Right lung (tissue), 5 donors: ENCODE measurements around the gene MAML2. TPM values are rescaled to one million over a fixed set of nuclear protein-coding genes. Genes with fewer than 3 reads are reported as not detected.
A peak's percentile ranks its signal among the peaks of the same experiment; 100 is the strongest.
"Not testable (repeated sequence)": the region's sequence is repeated elsewhere in the genome, so short reads cannot be mapped to it uniquely, and the experiment has no call there.

ENCODE experiments used
- DNase-seq, 2 donors: peaks; one replicate each; pipeline ENCODE4 v3.0.0-alpha.2; 2013
- polyA plus RNA-seq, 5 donors: library from polyadenylated mRNA; unstranded; fragments of 120-200 nt; gene quantifications; one replicate each; pipeline versions ENCODE4 v1.2.1 to v1.2.3, GENCODE V29; 2013; ENCODE audit warnings: inconsistent platforms in 1 of 5, low replicate concordance in 1 of 5; ENCODE audit not compliant: insufficient read length in 5 of 5, insufficient read depth in 1 of 5

MAML2 gene
- polyA plus RNA-seq, 5 donors = 24.0 to 44.9 (median 37.3) TPM

- no peak for DNase-seq
Observed at GRCh38 chr11:96189351-96189750, 153.6 kb downstream of the MAML2 start.

- DNase-seq = no peak
Observed at GRCh38 chr11:96188243-96189006, 154.6 kb downstream of the MAML2 start.

- no peak for DNase-seq
Observed at GRCh38 chr11:96187822-96188221, 155.2 kb downstream of the MAML2 start.

GRCh38 chr11:96186806-96187205 is 156.2 kb downstream of the MAML2 start:
- no peak for DNase-seq

- DNase-seq = no peak
Observed at GRCh38 chr11:96185220-96185768, 157.7 kb downstream of the MAML2 start.

- DNase-seq = not testable (repeated sequence)
Observed at GRCh38 chr11:96180937-96181336, 162.1 kb downstream of the MAML2 start.

- no peak for DNase-seq
Observed at GRCh38 chr11:96180341-96180740, 162.7 kb downstream of the MAML2 start.

- DNase-seq = no peak
Observed at GRCh38 chr11:96179905-96180304, 163.1 kb downstream of the MAML2 start.

GRCh38 chr11:96178887-96179279 is 164.1 kb downstream of the MAML2 start:
- no peak for DNase-seq

- DNase-seq = no peak
Observed at GRCh38 chr11:96178049-96178886, 164.7 kb downstream of the MAML2 start.

- DNase-seq = no peak
Observed at GRCh38 chr11:96177146-96177545, 165.8 kb downstream of the MAML2 start.

GRCh38 chr11:96173906-96174305 is 169.1 kb downstream of the MAML2 start:
- no peak for DNase-seq

GRCh38 chr11:96173422-96173821 is 169.6 kb downstream of the MAML2 start:
- no peak for DNase-seq

GRCh38 chr11:96172604-96173003 is 170.4 kb downstream of the MAML2 start:
- no peak for DNase-seq

- no peak for DNase-seq
Observed at GRCh38 chr11:96169250-96169649, 173.7 kb downstream of the MAML2 start.

GRCh38 chr11:96168623-96169022 is 174.4 kb downstream of the MAML2 start:
- peak; percentile 76 to 83 for DNase-seq

GRCh38 chr11:96167787-96168186 is 175.2 kb downstream of the MAML2 start:
- no peak for DNase-seq

- DNase-seq = no peak
Observed at GRCh38 chr11:96167203-96167758, 175.7 kb downstream of the MAML2 start.

GRCh38 chr11:96162816-96163499 is 180.0 kb downstream of the MAML2 start:
- DNase-seq = peak; percentile 80 to 87

GRCh38 chr11:96161307-96162089 is 181.5 kb downstream of the MAML2 start:
- no peak for DNase-seq

GRCh38 chr11:96160732-96161306 is 182.2 kb downstream of the MAML2 start:
- DNase-seq = no peak
